Coronary artery (tissue), 2 donors: Measurements from ENCODE around the gene APC2.

Experiments
- DNase-seq: peaks from one replicate; pipeline ENCODE4 v3.0.0-alpha.2; 2017; ENCODE audit warnings: low spot score
- H3K27ac ChIP-seq, 2 donors: fragments of 200-600 bp; sonication (generic); one replicate each; pipeline ENCODE4 v1.5.1; 2016 to 2019
- H3K4me3 ChIP-seq: fragments of 200-600 bp; sonication (generic); 2 replicates; pipeline ENCODE4 v1.5.1; 2016; ENCODE audit warnings: mild to moderate bottlenecking, moderate library complexity
- TF ChIP-seq, protein P1 (sequence below): fragments of 200-600 bp; sonication (generic); IDR thresholded peaks from one replicate; pipeline ENCODE4 v1.5.1; 2019; ENCODE audit warnings: antibody characterized with exemption

APC2 gene

DNA sequence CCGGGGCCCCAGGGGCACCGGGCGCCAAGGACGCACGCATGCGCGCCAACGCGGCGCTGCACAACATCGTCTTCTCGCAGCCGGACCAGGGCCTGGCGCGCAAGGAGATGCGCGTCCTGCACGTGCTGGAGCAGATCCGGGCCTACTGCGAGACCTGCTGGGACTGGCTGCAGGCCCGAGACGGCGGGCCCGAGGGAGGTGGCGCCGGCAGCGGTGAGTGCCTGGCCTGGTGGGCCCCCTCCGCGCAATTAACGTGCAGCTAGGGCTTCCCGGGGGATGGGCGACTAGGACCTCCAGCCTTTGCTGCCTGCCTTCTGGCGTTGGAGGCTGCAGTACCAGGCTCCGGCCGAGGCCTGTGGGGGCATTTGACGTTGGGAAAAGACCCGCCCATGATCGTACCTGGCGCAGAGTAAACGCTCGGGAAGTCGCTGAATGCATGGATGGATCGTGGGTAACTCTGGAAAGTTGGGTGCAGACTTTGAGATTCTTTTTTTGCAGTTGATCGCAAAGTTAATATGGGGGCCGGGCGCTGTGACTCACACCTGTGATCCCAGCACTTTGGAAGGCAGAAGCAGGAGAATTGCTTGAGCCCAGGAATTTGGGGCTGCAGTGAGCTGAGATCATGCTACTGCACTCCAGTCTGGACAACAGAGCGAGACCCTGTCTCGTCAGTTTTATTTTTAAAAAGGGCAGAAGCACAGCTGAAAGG is 7.3 kb downstream of the APC2 start:
- Histone ChIP-seq H3K4me3 (no peak overlapping the region), H3K27ac (no peak overlapping the region)
- TF ChIP-seq, protein P1, sequence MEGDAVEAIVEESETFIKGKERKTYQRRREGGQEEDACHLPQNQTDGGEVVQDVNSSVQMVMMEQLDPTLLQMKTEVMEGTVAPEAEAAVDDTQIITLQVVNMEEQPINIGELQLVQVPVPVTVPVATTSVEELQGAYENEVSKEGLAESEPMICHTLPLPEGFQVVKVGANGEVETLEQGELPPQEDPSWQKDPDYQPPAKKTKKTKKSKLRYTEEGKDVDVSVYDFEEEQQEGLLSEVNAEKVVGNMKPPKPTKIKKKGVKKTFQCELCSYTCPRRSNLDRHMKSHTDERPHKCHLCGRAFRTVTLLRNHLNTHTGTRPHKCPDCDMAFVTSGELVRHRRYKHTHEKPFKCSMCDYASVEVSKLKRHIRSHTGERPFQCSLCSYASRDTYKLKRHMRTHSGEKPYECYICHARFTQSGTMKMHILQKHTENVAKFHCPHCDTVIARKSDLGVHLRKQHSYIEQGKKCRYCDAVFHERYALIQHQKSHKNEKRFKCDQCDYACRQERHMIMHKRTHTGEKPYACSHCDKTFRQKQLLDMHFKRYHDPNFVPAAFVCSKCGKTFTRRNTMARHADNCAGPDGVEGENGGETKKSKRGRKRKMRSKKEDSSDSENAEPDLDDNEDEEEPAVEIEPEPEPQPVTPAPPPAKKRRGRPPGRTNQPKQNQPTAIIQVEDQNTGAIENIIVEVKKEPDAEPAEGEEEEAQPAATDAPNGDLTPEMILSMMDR = no peak
- no peak for DNase-seq

DNA sequence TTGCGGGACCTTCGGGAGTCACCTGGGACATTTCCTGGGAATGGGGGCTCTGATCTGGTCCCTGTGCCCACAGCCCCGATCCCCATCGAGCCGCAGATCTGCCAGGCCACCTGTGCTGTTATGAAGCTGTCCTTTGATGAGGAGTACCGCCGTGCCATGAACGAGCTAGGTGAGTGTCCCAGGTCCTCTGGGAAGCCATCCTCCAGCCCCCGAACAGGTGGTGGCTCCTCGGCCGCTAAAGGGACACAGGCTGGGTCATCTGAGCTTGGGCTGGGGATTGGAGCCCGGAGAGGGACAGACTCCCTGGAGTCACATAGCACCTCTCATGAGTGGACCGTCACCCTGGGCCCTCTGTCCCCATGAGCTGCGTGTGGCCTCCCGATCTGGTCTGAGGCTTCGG is 8.0 kb downstream of the APC2 start:
- no peak overlapping the region for H3K4me3 ChIP-seq
- TF ChIP-seq, protein P1 = no peak
- no peak overlapping the region for H3K27ac ChIP-seq
- no peak for DNase-seq

- no peak for DNase-seq
- TF ChIP-seq, protein P1 = no peak
- Histone ChIP-seq H3K4me3 (no peak overlapping the region), H3K27ac (no peak overlapping the region)
These were observed 9.6 kb downstream of the APC2 start for GRCh38 chr19:1459479-1459878.

GRCh38 chr19:1460033-1460995 is 10.4 kb downstream of the APC2 start:
- TF ChIP-seq, protein P1 = no peak
- H3K27ac ChIP-seq = no peak overlapping the region
- H3K4me3 ChIP-seq = no peak overlapping the region
- no peak for DNase-seq

DNA sequence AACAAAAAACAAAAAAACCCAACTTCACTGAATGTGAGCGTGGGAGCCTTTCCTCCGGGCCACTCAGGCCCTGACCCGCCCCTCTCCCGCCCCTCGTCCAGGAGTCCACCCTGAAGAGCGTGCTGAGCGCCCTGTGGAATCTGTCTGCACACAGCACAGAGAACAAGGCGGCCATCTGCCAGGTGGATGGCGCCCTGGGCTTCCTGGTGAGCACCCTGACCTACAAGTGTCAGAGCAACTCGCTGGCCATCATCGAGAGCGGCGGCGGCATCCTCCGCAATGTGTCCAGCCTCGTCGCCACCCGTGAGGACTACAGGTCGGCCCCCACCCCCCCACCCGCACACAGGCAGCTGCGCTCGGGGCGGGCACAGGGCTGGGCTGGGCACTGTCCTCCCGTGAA is 11.9 kb downstream of the APC2 start:
- Histone ChIP-seq H3K27ac (no peak overlapping the region), H3K4me3 (no peak overlapping the region)
- TF ChIP-seq, protein P1 = no peak
- DNase-seq = no peak

GRCh38 chr19:1465191-1466016 is 15.5 kb downstream of the APC2 start:
- Histone ChIP-seq H3K27ac (no peak overlapping the region), H3K4me3 (no peak overlapping the region)
- TF ChIP-seq, protein P1 = peak; percentile 23
- DNase-seq = no peak
